Measurements from ENCODE around the gene PVRIG.
"Not testable (repeated sequence)": the region's sequence is repeated elsewhere in the genome, so short reads cannot be mapped to it uniquely, and the experiment has no call there.

DNA sequence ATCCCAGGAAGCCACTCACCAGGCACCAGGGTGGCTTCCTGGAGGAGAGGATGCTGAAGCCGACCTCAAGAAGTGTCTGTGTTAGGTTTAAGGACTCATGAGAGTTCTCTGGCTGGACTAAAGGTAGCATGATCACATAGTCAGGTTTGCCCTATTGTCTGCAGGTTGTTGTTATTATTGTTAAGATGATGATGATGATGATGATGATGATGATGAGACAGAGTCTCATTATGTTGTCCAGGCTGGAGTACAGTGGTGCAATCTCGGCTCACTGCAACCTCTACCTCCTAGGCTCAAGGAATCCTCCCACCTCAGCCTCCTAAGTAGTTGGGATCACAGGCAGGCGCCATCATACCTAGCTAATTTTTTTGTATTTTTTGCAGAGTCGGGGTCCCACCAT is 44.5 kb downstream of the PVRIG start:
- TF ChIP-seq, protein P1, sequence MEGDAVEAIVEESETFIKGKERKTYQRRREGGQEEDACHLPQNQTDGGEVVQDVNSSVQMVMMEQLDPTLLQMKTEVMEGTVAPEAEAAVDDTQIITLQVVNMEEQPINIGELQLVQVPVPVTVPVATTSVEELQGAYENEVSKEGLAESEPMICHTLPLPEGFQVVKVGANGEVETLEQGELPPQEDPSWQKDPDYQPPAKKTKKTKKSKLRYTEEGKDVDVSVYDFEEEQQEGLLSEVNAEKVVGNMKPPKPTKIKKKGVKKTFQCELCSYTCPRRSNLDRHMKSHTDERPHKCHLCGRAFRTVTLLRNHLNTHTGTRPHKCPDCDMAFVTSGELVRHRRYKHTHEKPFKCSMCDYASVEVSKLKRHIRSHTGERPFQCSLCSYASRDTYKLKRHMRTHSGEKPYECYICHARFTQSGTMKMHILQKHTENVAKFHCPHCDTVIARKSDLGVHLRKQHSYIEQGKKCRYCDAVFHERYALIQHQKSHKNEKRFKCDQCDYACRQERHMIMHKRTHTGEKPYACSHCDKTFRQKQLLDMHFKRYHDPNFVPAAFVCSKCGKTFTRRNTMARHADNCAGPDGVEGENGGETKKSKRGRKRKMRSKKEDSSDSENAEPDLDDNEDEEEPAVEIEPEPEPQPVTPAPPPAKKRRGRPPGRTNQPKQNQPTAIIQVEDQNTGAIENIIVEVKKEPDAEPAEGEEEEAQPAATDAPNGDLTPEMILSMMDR (IDR thresholded peaks at IDR 0.05; ENCODE audit: low read depth, low read length): not testable (repeated sequence)
- TF ChIP-seq POLR2A (IDR thresholded peaks at IDR 0.05; ENCODE audit: extremely low read depth, insufficient read length); MYC (IDR thresholded peaks at IDR 0.05; ENCODE audit: low read depth, low read length): not testable (repeated sequence)
- TF ChIP-seq, protein P2, sequence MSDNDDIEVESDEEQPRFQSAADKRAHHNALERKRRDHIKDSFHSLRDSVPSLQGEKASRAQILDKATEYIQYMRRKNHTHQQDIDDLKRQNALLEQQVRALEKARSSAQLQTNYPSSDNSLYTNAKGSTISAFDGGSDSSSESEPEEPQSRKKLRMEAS (IDR thresholded peaks at IDR 0.05; ENCODE audit: low read depth, low read length): not testable (repeated sequence)

Measured in NB4 (cell line).